ENCODE results near the gene INTS4. TPM values are rescaled to one million over a fixed set of nuclear protein-coding genes. Genes with fewer than 3 reads are reported as not detected.
"Not testable (repeated sequence)": the region's sequence is repeated elsewhere in the genome, so short reads cannot be mapped to it uniquely, and the experiment has no call there.

The INTS4 gene
- total and polyA plus RNA-seq, 8 donors: 15.9 to 27.1 (median 17.9) TPM

- DNase-seq (no peak), ATAC-seq (no peak), FAIRE-seq (no peak)
- peaks cover 0 to 17% (median 0%) of the 10 kb centered on the region in 3 donors for H3K36me3 ChIP-seq
- no peak overlapping the region for H3K4me3 ChIP-seq
- H3K27ac ChIP-seq: no peak overlapping the region
- intact Hi-C loops (cut with DNase I): no loop called here
- no peaks in the 10 kb centered on the region for H3K27me3 ChIP-seq
- no peak for TF ChIP-seq CTCF (IDR thresholded peaks at IDR 0.05)
- H3K4me1 ChIP-seq: peaks cover 0 to 14% (median 0%) of the 10 kb centered on the region in 3 donors
- WGBS, 2 donors: 86 to 93% methylated on average over 5 of the region's 5 CpGs
- no peaks in the 10 kb centered on the region for H3K9me3 ChIP-seq
Measured at GRCh38 chr11:77990981-77991380, 3.5 kb downstream of the INTS4 start.

- H3K4me3 ChIP-seq; FAIRE-seq; ATAC-seq; H3K4me1 ChIP-seq; H3K27ac ChIP-seq; intact Hi-C loops (cut with DNase I); DNase-seq; H3K27me3 ChIP-seq; H3K9me3 ChIP-seq: not testable (repeated sequence)
- H3K36me3 ChIP-seq: peaks cover 0 to 18% (median 0%) of the 10 kb centered on the region in 3 donors
- 97 to 98% methylated on average over 8 of the region's 8 CpGs for WGBS, 2 donors
Measured at GRCh38 chr11:77986456-77986855, 8.0 kb downstream of the INTS4 start.

GRCh38 chr11:77981346-77981947, 13.0 kb downstream of the INTS4 start:
- TF ChIP-seq CTCF (IDR thresholded peaks at IDR 0.05): no peak
- peaks cover 0 to 25% (median 7%) of the 10 kb centered on the region in 3 donors for H3K36me3 ChIP-seq
- WGBS, 2 donors: 96 to 97% methylated on average over 2 of the region's 2 CpGs

DNA sequence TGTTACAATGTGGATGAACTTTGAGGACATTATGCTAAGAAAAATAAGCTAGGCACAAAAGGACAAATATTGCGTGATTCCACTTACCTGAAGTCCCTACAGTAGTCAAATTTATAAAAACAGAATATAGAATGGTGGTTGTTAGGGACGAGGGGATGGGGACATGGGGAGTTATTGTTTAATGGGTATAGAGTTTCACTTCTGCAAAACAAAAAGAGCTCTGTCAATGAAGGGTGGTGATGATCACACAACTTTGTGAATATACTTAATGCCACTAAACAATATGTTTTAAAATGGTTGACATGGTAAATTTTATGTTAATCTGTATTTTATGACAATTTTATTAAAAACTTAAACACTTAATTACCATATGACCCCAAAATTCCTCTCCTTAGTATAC, 26.1 kb downstream of the INTS4 start:
- no peak overlapping the region for H3K27ac ChIP-seq
- 94 to 97% methylated on average over 2 of the region's 2 CpGs for WGBS, 2 donors
- intact Hi-C loops (cut with DNase I): no loop called here
- no peak overlapping the region for H3K4me3 ChIP-seq
- no peaks in the 10 kb centered on the region for H3K36me3 ChIP-seq
- FAIRE-seq: no peak
- H3K4me1 ChIP-seq: no peaks in the 10 kb centered on the region
- ATAC-seq: no peak
- no peaks in the 10 kb centered on the region for H3K9me3 ChIP-seq
- no peaks in the 10 kb centered on the region for H3K27me3 ChIP-seq
- DNase-seq: no peak
- no peak for TF ChIP-seq CTCF (IDR thresholded peaks at IDR 0.05)

More at GRCh38 chr11:77981346-77981947, 13.0 kb downstream of the INTS4 start:
- no peak overlapping the region for H3K4me3 ChIP-seq
- intact Hi-C loops (cut with DNase I): no loop called here
- FAIRE-seq (no peak), DNase-seq (no peak), ATAC-seq (no peak)
- no peaks in the 10 kb centered on the region for H3K27me3 ChIP-seq
- H3K27ac ChIP-seq: no peak overlapping the region
- H3K9me3 ChIP-seq: no peaks in the 10 kb centered on the region
- H3K4me1 ChIP-seq: no peaks in the 10 kb centered on the region

DNA sequence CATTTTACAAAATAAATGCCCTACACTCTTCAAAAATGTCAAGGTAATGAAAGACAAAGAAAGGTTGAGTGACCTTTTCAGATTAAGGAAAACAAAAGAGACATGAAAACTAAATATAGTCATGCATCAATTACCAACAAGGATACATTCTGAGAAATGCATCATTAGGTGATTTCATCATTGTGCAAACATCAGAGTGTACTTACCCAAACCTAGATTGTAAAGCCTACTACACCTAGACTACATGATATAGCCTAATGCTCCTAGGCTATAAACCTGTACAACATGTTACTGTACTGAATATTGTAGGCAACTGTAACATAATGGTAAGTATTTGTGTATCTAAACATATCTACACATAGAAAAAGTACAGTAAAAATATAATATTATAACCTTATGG, 26.7 kb downstream of the INTS4 start:
- no peak overlapping the region for H3K4me3 ChIP-seq
- H3K36me3 ChIP-seq: no peaks in the 10 kb centered on the region
- H3K27me3 ChIP-seq: no peaks in the 10 kb centered on the region
- intact Hi-C loops (cut with DNase I): no loop called here
- ATAC-seq (peak in 1 of 4 donors; percentile 23), DNase-seq (no peak), FAIRE-seq (no peak)
- TF ChIP-seq CTCF (IDR thresholded peaks at IDR 0.05): no peak
- no peaks in the 10 kb centered on the region for H3K4me1 ChIP-seq
- H3K9me3 ChIP-seq: no peaks in the 10 kb centered on the region
- no peak overlapping the region for H3K27ac ChIP-seq

Data from pancreas (tissue), 10 donors.